Liver (tissue), 9 donors: Measurements from ENCODE around the gene HOXA3. TPM values are rescaled to one million over a fixed set of nuclear protein-coding genes. Genes with fewer than 3 reads are reported as not detected.

Experiments used
- DNase-seq: peaks from one replicate; pipeline ENCODE4 v3.0.0-alpha.2; 2017; ENCODE audit warnings: low spot score
- H3K27ac ChIP-seq, 2 donors: one replicate each; pipeline ENCODE4 v1.7.0; 2013; ENCODE audit warnings: inconsistent platforms in 2 of 2, low read length in 2 of 2, control low read depth in 1 of 2, low read depth in 1 of 2, mild to moderate bottlenecking in 1 of 2
- H3K27me3 ChIP-seq, 4 donors: one replicate each; pipeline versions ENCODE4 v1.6.1 to v1.7.0; 2013; ENCODE audit warnings: low read length in 3 of 4, inconsistent platforms in 1 of 4, mild to moderate bottlenecking in 1 of 4, moderate library complexity in 1 of 4; ENCODE audit not compliant: control insufficient read depth in 4 of 4, insufficient read depth in 4 of 4
- H3K36me3 ChIP-seq, 4 donors: one replicate each; pipeline versions ENCODE4 v1.6.1 to v1.7.0; 2013; ENCODE audit warnings: low read length in 3 of 4, mild to moderate bottlenecking in 3 of 4, low read depth in 1 of 4, moderate library complexity in 1 of 4; ENCODE audit not compliant: control insufficient read depth in 4 of 4, insufficient read depth in 3 of 4
- H3K4me1 ChIP-seq, 4 donors: one replicate each; pipeline versions ENCODE4 v1.6.1 to v1.7.0; 2013; ENCODE audit warnings: low read length in 3 of 4, mild to moderate bottlenecking in 3 of 4, moderate library complexity in 1 of 4; ENCODE audit not compliant: control insufficient read depth in 4 of 4, insufficient read depth in 4 of 4
- H3K4me3 ChIP-seq, 3 donors: one replicate each; pipeline versions ENCODE4 v1.6.1 to v1.7.0; 2013; ENCODE audit warnings: low read length in 3 of 3, control low read depth in 1 of 3, low read depth in 1 of 3, mild to moderate bottlenecking in 1 of 3
- H3K9ac ChIP-seq, 2 donors: one replicate each; pipeline ENCODE4 v1.7.0; 2013; ENCODE audit warnings: low read length in 2 of 2, mild to moderate bottlenecking in 2 of 2, moderate library complexity in 2 of 2, control low read depth in 1 of 2, low read depth in 1 of 2
- H3K9me3 ChIP-seq, 4 donors: one replicate each; pipeline versions ENCODE4 v1.6.1 to v1.7.0; 2013; ENCODE audit warnings: low read length in 3 of 4; ENCODE audit not compliant: control insufficient read depth in 4 of 4
- EGR1 ChIP-seq, 2 donors: IDR thresholded peaks; 2 replicates each; pipeline ENCODE4 v1.6.1; 2016 to 2018; ENCODE audit warnings: antibody characterized with exemption in 2 of 2, low read depth in 2 of 2
- FOXA1 ChIP-seq: IDR thresholded peaks from 2 replicates; pipeline ENCODE4 v1.6.1; 2016; ENCODE audit warnings: antibody characterized with exemption
- GABPA ChIP-seq, 2 donors: IDR thresholded peaks in 1 of 2; conservative IDR thresholded peaks in 1 of 2; 2 replicates each; pipeline ENCODE4 v1.6.1; 2016; ENCODE audit warnings: antibody characterized with exemption in 2 of 2, mild to moderate bottlenecking in 1 of 2, moderate library complexity in 1 of 2
- HNF4A ChIP-seq, 2 donors: conservative IDR thresholded peaks; 2 replicates each; pipeline ENCODE4 v1.6.1; 2016; ENCODE audit warnings: antibody characterized with exemption in 2 of 2, mild to moderate bottlenecking in 2 of 2
- HNF4G ChIP-seq: IDR thresholded peaks from 2 replicates; pipeline ENCODE4 v1.6.1; 2016; ENCODE audit warnings: antibody characterized with exemption
- JUND ChIP-seq, 2 donors: IDR thresholded peaks; 2 replicates each; pipeline ENCODE4 v1.6.1; 2016; ENCODE audit warnings: antibody characterized with exemption in 2 of 2
- MAX ChIP-seq: IDR thresholded peaks from 2 replicates; pipeline ENCODE4 v1.6.1; 2016; ENCODE audit warnings: antibody characterized with exemption
- NR2F2 ChIP-seq: IDR thresholded peaks from 2 replicates; pipeline ENCODE4 v1.6.1; 2016; ENCODE audit warnings: antibody characterized with exemption
- RAD21 ChIP-seq, 2 donors: IDR thresholded peaks; 2 replicates each; pipeline ENCODE4 v1.6.1; 2016; ENCODE audit warnings: antibody characterized with exemption in 2 of 2, mild to moderate bottlenecking in 2 of 2
- REST ChIP-seq: IDR thresholded peaks from 2 replicates; pipeline ENCODE4 v1.6.1; 2016; ENCODE audit warnings: antibody characterized with exemption, mild to moderate bottlenecking
- RXRA ChIP-seq, 2 donors: IDR thresholded peaks; 2 replicates each; pipeline ENCODE4 v1.6.1; 2017 to 2018; ENCODE audit warnings: antibody characterized with exemption in 2 of 2, mild to moderate bottlenecking in 1 of 2
- SP1 ChIP-seq: IDR thresholded peaks from 2 replicates; pipeline ENCODE4 v1.6.1; 2018; ENCODE audit warnings: antibody characterized with exemption, mild to moderate bottlenecking
- TAF1 ChIP-seq: conservative IDR thresholded peaks from 2 replicates; pipeline ENCODE4 v1.6.1; 2016; ENCODE audit warnings: antibody characterized with exemption, mild to moderate bottlenecking
- YY1 ChIP-seq: IDR thresholded peaks from 2 replicates; pipeline ENCODE4 v1.6.1; 2016; ENCODE audit warnings: antibody characterized with exemption, mild to moderate bottlenecking
- WGBS: extraction: QIAGEN DNeasy Blood & Tissue Kit; methylation state at CpG from one replicate; pipeline ENCODE4 v1.1.7; 2013; 5-methylcytosine and 5-hydroxymethylcytosine counted together
- polyA plus RNA-seq, 2 donors: library from polyadenylated mRNA; stranded (reverse) in 1 of 2; unstranded in 1 of 2; fragments of 200-250 nt in 1 of 2; fragments of >200 nt in 1 of 2; fragmentation: Nextera tagmentation in 1 of 2; extraction: Ambion mirVana in 1 of 2; gene quantifications; one replicate each; pipeline versions ENCODE4 v1.2.1 to v1.2.3, GENCODE V29; 2013 to 2015
- total RNA-seq, 2 donors: library from RNA; depleted of rRNA; stranded (reverse); fragments of >200 nt; gene quantifications; one replicate each; pipeline ENCODE4 v1.2.3, GENCODE V29; 2014
- TF ChIP-seq, protein P1 (sequence below): IDR thresholded peaks from 2 replicates; pipeline ENCODE4 v1.6.1; 2016; ENCODE audit warnings: antibody characterized with exemption
- TF ChIP-seq, protein P2 (sequence below): fragments of 150-350 bp; IDR thresholded peaks from 2 replicates; pipeline ENCODE4 v1.5.1; 2017; ENCODE audit warnings: improper control_type of control experiment, low read depth, low read length; ENCODE audit not compliant: missing input control
- donor health status: healthy.
- donor health status: healthy.
- donor health status: healthy.
- donor health status: healthy.
- donor health status: healthy.

Gene HOXA3
- total and polyA plus RNA-seq, 4 donors = 0.11 to 0.28 (median 0.20) TPM

GRCh38 chr7:27066148-27066547 is 86.2 kb downstream of the HOXA3 start:
- Histone ChIP-seq H3K27ac (no peak overlapping the region), H3K36me3 (no peaks in the 10 kb centered on the region), H3K4me1 (no peaks in the 10 kb centered on the region), H3K9me3 (no peaks in the 10 kb centered on the region), H3K27me3 (no peaks in the 10 kb centered on the region), H3K9ac (no peak overlapping the region), H3K4me3 (no peak overlapping the region)
- DNase-seq = no peak
- TF ChIP-seq, protein P1, sequence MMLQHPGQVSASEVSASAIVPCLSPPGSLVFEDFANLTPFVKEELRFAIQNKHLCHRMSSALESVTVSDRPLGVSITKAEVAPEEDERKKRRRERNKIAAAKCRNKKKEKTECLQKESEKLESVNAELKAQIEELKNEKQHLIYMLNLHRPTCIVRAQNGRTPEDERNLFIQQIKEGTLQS = no peak
- no peak for TF ChIP-seq HNF4G
- TF ChIP-seq NR2F2 = no peak
- no peak for TF ChIP-seq MAX
- TF ChIP-seq REST = no peak
- TF ChIP-seq HNF4A (conservative IDR thresholded peaks at IDR 0.05) = no peak
- TF ChIP-seq YY1 = no peak
- TF ChIP-seq TAF1 = no peak
- no peak for TF ChIP-seq SP1
- TF ChIP-seq GABPA (IDR thresholded peaks at IDR 0.05 in 1 of 2, conservative IDR thresholded peaks at IDR 0.05 in 1 of 2) = no peak
- no peak for TF ChIP-seq RAD21 (IDR thresholded peaks at IDR 0.05)
- 82% methylated on average over 3 of the region's 3 CpGs for WGBS

DNA sequence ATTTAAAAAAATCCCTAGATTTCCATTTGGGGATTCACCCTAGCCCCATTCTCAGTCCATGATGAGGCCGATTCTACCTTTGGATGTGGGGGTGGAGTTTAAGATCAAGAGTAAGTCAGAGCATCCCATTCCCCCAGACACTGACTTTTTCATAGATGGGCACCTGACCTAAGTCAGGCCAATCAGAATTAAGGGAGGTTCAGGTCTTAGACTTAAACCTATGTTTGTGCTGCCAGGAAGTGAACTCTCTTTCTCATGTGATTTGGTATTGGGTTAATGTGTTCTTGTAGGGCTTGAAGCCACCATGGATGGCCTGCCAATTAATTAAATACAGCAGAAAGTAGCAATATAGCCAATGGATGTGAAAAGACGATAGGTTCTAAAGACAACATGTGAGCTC is 86.7 kb downstream of the HOXA3 start:
- no peak overlapping the region for H3K9ac ChIP-seq
- TF ChIP-seq RAD21 (IDR thresholded peaks at IDR 0.05) (no peak), SP1 (no peak), MAX (no peak), FOXA1 (no peak), EGR1 (IDR thresholded peaks at IDR 0.05; ENCODE audit: low read depth in 2 of 2) (no peak), RXRA (IDR thresholded peaks at IDR 0.05) (no peak), JUND (IDR thresholded peaks at IDR 0.05) (no peak), GABPA (IDR thresholded peaks at IDR 0.05 in 1 of 2, conservative IDR thresholded peaks at IDR 0.05 in 1 of 2) (no peak), TAF1 (no peak), REST (no peak), HNF4A (conservative IDR thresholded peaks at IDR 0.05) (no peak), HNF4G (no peak), YY1 (no peak)
- TF ChIP-seq, protein P1 = no peak
- TF ChIP-seq, protein P2, sequence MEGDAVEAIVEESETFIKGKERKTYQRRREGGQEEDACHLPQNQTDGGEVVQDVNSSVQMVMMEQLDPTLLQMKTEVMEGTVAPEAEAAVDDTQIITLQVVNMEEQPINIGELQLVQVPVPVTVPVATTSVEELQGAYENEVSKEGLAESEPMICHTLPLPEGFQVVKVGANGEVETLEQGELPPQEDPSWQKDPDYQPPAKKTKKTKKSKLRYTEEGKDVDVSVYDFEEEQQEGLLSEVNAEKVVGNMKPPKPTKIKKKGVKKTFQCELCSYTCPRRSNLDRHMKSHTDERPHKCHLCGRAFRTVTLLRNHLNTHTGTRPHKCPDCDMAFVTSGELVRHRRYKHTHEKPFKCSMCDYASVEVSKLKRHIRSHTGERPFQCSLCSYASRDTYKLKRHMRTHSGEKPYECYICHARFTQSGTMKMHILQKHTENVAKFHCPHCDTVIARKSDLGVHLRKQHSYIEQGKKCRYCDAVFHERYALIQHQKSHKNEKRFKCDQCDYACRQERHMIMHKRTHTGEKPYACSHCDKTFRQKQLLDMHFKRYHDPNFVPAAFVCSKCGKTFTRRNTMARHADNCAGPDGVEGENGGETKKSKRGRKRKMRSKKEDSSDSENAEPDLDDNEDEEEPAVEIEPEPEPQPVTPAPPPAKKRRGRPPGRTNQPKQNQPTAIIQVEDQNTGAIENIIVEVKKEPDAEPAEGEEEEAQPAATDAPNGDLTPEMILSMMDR = no peak
- no peak for DNase-seq
- no peak overlapping the region for H3K4me3 ChIP-seq
- no peaks in the 10 kb centered on the region for H3K36me3 ChIP-seq
- H3K27me3 ChIP-seq = no peaks in the 10 kb centered on the region
- H3K27ac ChIP-seq = no peak overlapping the region
- no peaks in the 10 kb centered on the region for H3K4me1 ChIP-seq
- H3K9me3 ChIP-seq = no peaks in the 10 kb centered on the region
- WGBS = 87% methylated on average over 2 of the region's 2 CpGs
